Smooth muscle cell (in vitro differentiated cells): ENCODE results near the gene GPR37. TPM values are rescaled to one million over a fixed set of nuclear protein-coding genes. Genes with fewer than 3 reads are reported as not detected.
A peak's percentile ranks its signal among the peaks of the same experiment; 100 is the strongest.

Source experiments
- DNase-seq: peaks from one replicate; lab custom pipeline; 2025; ENCODE audit not compliant: unreplicated experiment; lab: John Stamatoyannopoulos, UW
- H2AFZ ChIP-seq: fragments of 200-600 bp; sonication (generic); 2 replicates; pipeline ENCODE4 v1.6.0; 2016; ENCODE audit warnings: antibody characterized with exemption, low read depth, mild to moderate bottlenecking
- H3F3A ChIP-seq: fragments of 200-600 bp; sonication (generic); 2 replicates; pipeline ENCODE4 v1.6.0; 2017; ENCODE audit warnings: antibody characterized with exemption, low read depth
- H3K27ac ChIP-seq: fragments of 200-600 bp; sonication (generic); 2 replicates; pipeline ENCODE4 v1.5.1; 2016; ENCODE audit warnings: low read depth, mild to moderate bottlenecking
- H3K27me3 ChIP-seq: fragments of 200-600 bp; sonication (generic); 2 replicates; pipeline ENCODE4 v1.6.1; 2016; ENCODE audit warnings: low read depth, mild to moderate bottlenecking
- H3K36me3 ChIP-seq: fragments of 200-600 bp; sonication (generic); 2 replicates; pipeline ENCODE4 v1.5.1; 2016; ENCODE audit warnings: low read depth
- H3K4me1 ChIP-seq: fragments of 200-600 bp; sonication (generic); 2 replicates; pipeline ENCODE4 v1.5.1; 2016; ENCODE audit warnings: low read depth
- H3K4me2 ChIP-seq: fragments of 200-600 bp; sonication (generic); 2 replicates; pipeline ENCODE4 v1.6.0; 2016; ENCODE audit warnings: mild to moderate bottlenecking
- H3K4me3 ChIP-seq: fragments of 200-600 bp; sonication (generic); 2 replicates; pipeline ENCODE4 v1.5.1; 2016; ENCODE audit warnings: mild to moderate bottlenecking
- H3K79me2 ChIP-seq: fragments of 200-600 bp; sonication (generic); 2 replicates; pipeline ENCODE4 v1.6.0; 2016; ENCODE audit warnings: low read depth, mild to moderate bottlenecking
- H3K9ac ChIP-seq: fragments of 200-600 bp; sonication (generic); 2 replicates; pipeline ENCODE4 v1.6.0; 2016; ENCODE audit warnings: low read depth
- H3K9me3 ChIP-seq: fragments of 200-600 bp; sonication (generic); replicated peaks from 2 replicates; pipeline ENCODE4 v1.5.1; 2016; ENCODE audit warnings: low read depth
- H4K20me1 ChIP-seq: fragments of 200-600 bp; sonication (generic); 2 replicates; pipeline ENCODE4 v1.6.0; 2016; ENCODE audit warnings: low read depth
- CTCF ChIP-seq: fragments of 200-600 bp; sonication (generic); IDR thresholded peaks from 2 replicates; pipeline ENCODE4 v1.5.1; 2017; ENCODE audit warnings: borderline replicate concordance, mild to moderate bottlenecking, antibody characterized with exemption; ENCODE audit not compliant: insufficient read depth, poor library complexity, severe bottlenecking
- WGBS: methylation state at CpG from one replicate; pipeline ENCODE4 v1.1.7; 2016; ENCODE audit warnings: low lambda C conversion rate; 5-methylcytosine and 5-hydroxymethylcytosine counted together
- polyA plus RNA-seq: library from polyadenylated mRNA; unstranded; fragments of >200 nt; fragmentation: Nextera tagmentation; extraction: Ambion mirVana; gene quantifications from 2 replicates; pipeline ENCODE4 v1.2.1, GENCODE V29; 2016
- total RNA-seq: library from RNA; depleted of rRNA; stranded (reverse); fragments of >200 nt; gene quantifications from 2 replicates; pipeline ENCODE4 v1.2.3, GENCODE V29; 2014

GPR37 gene
- total and polyA plus RNA-seq, 2 experiments from 2014 or later = 0.38 to 1.3 TPM

- Histone ChIP-seq H3K79me2 (no peaks in the 10 kb centered on the region), H3F3A (no peaks in the 10 kb centered on the region), H2AFZ (no peak overlapping the region), H3K9ac (no peak overlapping the region), H3K4me3 (no peak overlapping the region), H3K27ac (no peak overlapping the region), H3K4me1 (no peaks in the 10 kb centered on the region), H3K9me3 (no peaks in the 10 kb centered on the region), H3K36me3 (no peaks in the 10 kb centered on the region), H4K20me1 (no peaks in the 10 kb centered on the region), H3K27me3 (peaks cover 20% of the 10 kb centered on the region), H3K4me2 (no peak overlapping the region)
- WGBS = 92% methylated on average over 1 of the region's 1 CpG
- no peak for TF ChIP-seq CTCF
- no peak for DNase-seq
Observed at GRCh38 chr7:124768525-124768924, 2.9 kb upstream of the GPR37 start.

- TF ChIP-seq CTCF = no peak
- 2% methylated on average over 26 of the region's 26 CpGs for WGBS
- Histone ChIP-seq H3K4me3 (peak overlapping the region; percentile 62), H3K9ac (no peak overlapping the region), H3K79me2 (peaks cover 6% of the 10 kb centered on the region), H3K36me3 (no peaks in the 10 kb centered on the region), H3K27ac (no peak overlapping the region), H3K4me1 (no peaks in the 10 kb centered on the region), H3K9me3 (no peaks in the 10 kb centered on the region), H4K20me1 (no peaks in the 10 kb centered on the region), H3F3A (no peaks in the 10 kb centered on the region), H3K4me2 (peak overlapping the region; percentile 91), H3K27me3 (peaks cover 25% of the 10 kb centered on the region), H2AFZ (peak overlapping the region; percentile 89)
- DNase-seq = no peak
Observed at GRCh38 chr7:124764847-124765400, 668 bp downstream of the GPR37 start.

GRCh38 chr7:124764051-124764846, 1.3 kb downstream of the GPR37 start:
- H3K27ac ChIP-seq = no peak overlapping the region
- H4K20me1 ChIP-seq = no peaks in the 10 kb centered on the region
- H3K27me3 ChIP-seq = peaks cover 25% of the 10 kb centered on the region
- peaks cover 10% of the 10 kb centered on the region for H3K79me2 ChIP-seq
- 4% methylated on average over 48 of the region's 48 CpGs for WGBS
- H3K4me1 ChIP-seq = no peaks in the 10 kb centered on the region
- no peaks in the 10 kb centered on the region for H3K36me3 ChIP-seq
- H3K4me2 ChIP-seq = peak overlapping the region; percentile 91
- peak overlapping the region; percentile 62 for H3K4me3 ChIP-seq
- H3K9ac ChIP-seq = no peak overlapping the region
- H3F3A ChIP-seq = no peaks in the 10 kb centered on the region
- peak overlapping the region; percentile 89 for H2AFZ ChIP-seq
- DNase-seq = no peak
- no peaks in the 10 kb centered on the region for H3K9me3 ChIP-seq
- TF ChIP-seq CTCF = no peak
